Left lung (tissue), 10 donors: Measurements from ENCODE around the gene PSPN. TPM values are rescaled to one million over a fixed set of nuclear protein-coding genes. Genes with fewer than 3 reads are reported as not detected.
A peak's percentile ranks its signal among the peaks of the same experiment; 100 is the strongest.

ENCODE experiments used
- ATAC-seq: fragments of 200-7000 bp; cut with Tn5 transposase; one replicate; pipeline ENCODE4 v1.9.1; 2020; ENCODE audit warnings: moderate library complexity
- DNase-seq, 4 donors: peaks; one replicate each; pipeline ENCODE4 v3.0.0-alpha.2; 2013 to 2020
- H3K27ac ChIP-seq, 2 donors: fragments of 200-600 bp; sonication (generic) in 1 of 2; one replicate each; pipeline versions ENCODE4 v1.5.0 to v1.8.0; 2020 to 2021
- H3K27me3 ChIP-seq, 2 donors: fragments of 200-600 bp; sonication (generic) in 1 of 2; one replicate each; pipeline versions ENCODE4 v1.5.0 to v1.8.0; 2020 to 2021
- H3K36me3 ChIP-seq, 2 donors: fragments of 200-600 bp; sonication (generic) in 1 of 2; one replicate each; pipeline versions ENCODE4 v1.5.0 to v1.8.0; 2020 to 2021
- H3K4me1 ChIP-seq, 2 donors: fragments of 200-600 bp; one replicate each; pipeline ENCODE4 v1.8.0; 2021
- H3K4me3 ChIP-seq, 2 donors: fragments of 200-600 bp; sonication (generic) in 1 of 2; one replicate each; pipeline versions ENCODE4 v1.5.0 to v1.8.0; 2020 to 2021; ENCODE audit warnings: mild to moderate bottlenecking in 1 of 2
- H3K9me3 ChIP-seq, 2 donors: fragments of 200-600 bp; sonication (generic) in 1 of 2; one replicate each; pipeline versions ENCODE4 v1.5.0 to v1.8.0; 2020 to 2021
- CTCF ChIP-seq, 2 donors: fragments of 200-600 bp; sonication (generic) in 1 of 2; IDR thresholded peaks; one replicate each; pipeline versions ENCODE4 v1.5.0 to v1.8.0; 2021; ENCODE audit warnings: antibody characterized with exemption in 2 of 2
- intact Hi-C, 2 donors: fragments of 100-400 bp; cut with DNase I; formaldehyde crosslinking; loops; one replicate each; pipeline versions ENCODE4 v1.11.2 to v1.14.2; 2022
- polyA plus RNA-seq, 6 donors: library from polyadenylated mRNA; unstranded; fragments of 120-200 nt; gene quantifications; one replicate each; pipeline ENCODE4 v1.2.1, GENCODE V29; 2013; ENCODE audit not compliant: insufficient read length in 6 of 6
- total RNA-seq, 2 donors: library from RNA; stranded (reverse); fragmentation: NEBNext Ultra II Directional; extraction: Animal tissue kit (Norgen Biotek cat#: 25700); gene quantifications; one replicate each; pipeline ENCODE4 v1.2.1, GENCODE V29; 2021
- donor health status: DM: no; HTN: yes; CAD: no.
- donor health status: DM: no; HTN: no; CAD: no.

The PSPN gene
- total and polyA plus RNA-seq, 8 donors: 1.8 to 2.7 (median 2.3) TPM

- H3K4me3 ChIP-seq: peak overlapping the region; percentile 88 to 89
- DNase-seq (peak in 2 of 4 donors; percentile 48 to 77), ATAC-seq (no peak)
- no peak for TF ChIP-seq CTCF (IDR thresholded peaks at IDR 0.05)
- peak overlapping the region; percentile 55 to 59 for H3K27ac ChIP-seq
- H3K27me3 ChIP-seq: no peaks in the 10 kb centered on the region
- peaks cover 0 to 33% of the 10 kb centered on the region in 2 donors for H3K36me3 ChIP-seq
- H3K4me1 ChIP-seq: peaks cover 10 to 32% of the 10 kb centered on the region in 2 donors
- intact Hi-C loops: no loop called here
- H3K9me3 ChIP-seq: no peaks in the 10 kb centered on the region
These were observed 47.9 kb upstream of the PSPN start for GRCh38 chr19:6423499-6424194.

DNA sequence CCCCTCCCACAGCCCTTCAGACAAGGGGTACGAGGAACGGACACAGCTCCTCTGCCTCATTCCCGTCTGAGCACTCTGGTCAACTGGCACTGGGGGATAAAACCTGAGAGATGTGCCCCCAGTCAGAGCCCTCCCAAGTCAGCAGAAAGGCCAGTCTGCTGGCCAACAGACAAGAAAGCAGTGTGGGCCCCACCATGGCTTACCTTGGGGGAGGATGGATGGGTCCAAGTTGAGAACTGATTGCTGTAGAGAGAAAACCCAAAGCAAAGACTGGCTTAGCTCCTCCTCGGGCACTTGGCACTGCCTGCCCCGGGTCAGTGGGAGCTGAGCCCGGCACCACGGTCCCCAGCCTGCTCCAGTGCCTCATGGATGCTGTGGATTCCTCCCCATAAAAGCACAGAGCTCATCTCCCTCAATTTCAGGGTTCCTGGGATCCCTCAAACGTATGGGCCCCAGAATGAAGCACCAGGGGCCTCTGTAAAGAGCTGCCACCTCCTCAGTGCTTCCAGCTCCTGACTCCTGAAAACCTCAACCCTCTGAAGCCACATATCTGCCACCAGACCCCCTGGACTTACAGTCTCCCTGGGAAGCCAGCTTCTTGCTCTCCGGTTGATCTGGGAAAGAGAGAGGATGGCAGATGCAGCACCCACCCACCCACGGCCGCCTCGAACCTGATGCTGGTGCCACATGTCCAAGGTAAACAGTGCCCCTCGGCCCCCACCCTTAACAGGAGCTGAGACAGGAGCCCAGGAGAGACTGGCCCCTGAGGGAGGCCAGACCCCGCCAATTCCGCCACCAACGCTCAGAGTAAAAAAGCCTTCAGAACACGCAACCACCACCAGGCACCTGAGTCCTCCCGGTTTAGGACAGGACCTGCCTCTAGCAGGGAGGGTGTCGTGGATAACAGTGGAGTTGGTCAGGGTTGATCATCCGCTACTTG is 45.6 kb upstream of the PSPN start:
- Histone ChIP-seq H3K4me1 (peaks cover 10 to 32% of the 10 kb centered on the region in 2 donors), H3K27ac (no peak overlapping the region), H3K4me3 (no peak overlapping the region), H3K36me3 (peaks cover 0 to 56% of the 10 kb centered on the region in 2 donors), H3K9me3 (no peaks in the 10 kb centered on the region), H3K27me3 (no peaks in the 10 kb centered on the region)
- no peak for DNase-seq
- TF ChIP-seq CTCF (IDR thresholded peaks at IDR 0.05): no peak
- no peak for ATAC-seq
- intact Hi-C loops: no loop called here

DNA sequence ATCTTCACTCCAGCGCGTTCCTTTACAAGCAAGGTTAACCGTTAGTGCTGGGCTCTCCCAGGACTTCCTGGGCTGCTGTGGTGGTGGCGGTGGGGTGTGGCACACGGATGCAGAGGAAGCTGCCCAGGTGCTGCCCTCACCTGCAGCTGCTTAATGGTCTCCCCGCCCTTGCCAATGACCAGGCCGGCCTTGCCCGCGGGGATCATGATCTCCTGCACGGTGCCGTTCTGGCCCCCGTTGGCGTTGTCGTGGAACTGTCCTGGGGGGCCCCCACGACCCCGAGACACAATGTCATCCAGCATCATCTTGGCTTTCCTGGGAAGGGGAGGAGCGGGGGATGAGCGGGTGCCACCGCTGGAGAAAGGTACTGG is 42.8 kb upstream of the PSPN start:
- ATAC-seq (no peak), DNase-seq (no peak)
- Histone ChIP-seq H3K9me3 (no peaks in the 10 kb centered on the region), H3K36me3 (peaks cover 0 to 84% of the 10 kb centered on the region in 2 donors), H3K27ac (no peak overlapping the region), H3K4me1 (peaks cover 10 to 24% of the 10 kb centered on the region in 2 donors), H3K27me3 (no peaks in the 10 kb centered on the region), H3K4me3 (no peak overlapping the region)
- intact Hi-C loops: no loop called here
- no peak for TF ChIP-seq CTCF (IDR thresholded peaks at IDR 0.05)

DNA sequence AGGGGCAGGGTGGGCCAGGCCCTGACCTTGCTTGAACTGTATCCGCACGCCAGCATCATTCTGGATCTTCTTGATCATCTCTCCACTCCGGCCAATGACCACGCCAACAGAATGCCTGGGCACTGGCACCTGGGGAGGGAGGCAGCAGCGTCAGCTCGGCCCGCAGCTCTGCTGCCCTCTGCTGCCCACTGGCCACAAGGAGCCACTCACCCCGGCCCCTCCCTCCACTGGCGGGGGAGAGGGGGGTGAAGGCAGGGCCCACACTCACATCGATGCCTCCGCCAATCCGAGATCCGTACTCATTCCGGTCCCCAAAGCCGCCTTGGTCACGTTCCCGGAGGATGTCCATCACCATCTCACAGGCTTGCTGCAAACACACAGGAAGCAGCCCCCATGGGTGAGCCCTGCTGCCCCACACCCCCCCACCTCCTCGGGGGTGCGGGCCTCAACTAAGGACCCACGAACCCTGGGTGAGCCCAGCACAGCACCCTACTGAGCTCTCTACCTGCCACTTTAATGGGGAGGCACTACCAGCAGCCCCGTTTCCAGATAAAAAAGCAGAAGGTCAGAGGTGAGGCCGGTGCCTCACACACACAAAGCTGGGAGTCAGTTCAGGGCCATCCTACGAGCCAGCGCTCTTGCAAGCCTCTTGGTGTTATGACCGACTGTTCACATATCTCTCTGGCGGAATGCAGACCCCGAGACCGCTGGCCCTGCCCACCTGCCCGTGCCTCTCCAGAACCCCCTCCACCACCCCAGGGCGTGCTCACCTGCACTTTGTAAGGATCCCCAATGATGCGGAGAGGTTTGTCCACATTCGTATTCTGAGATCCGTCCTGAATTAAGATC is 42.2 kb upstream of the PSPN start:
- H3K27ac ChIP-seq: no peak overlapping the region
- ATAC-seq (peak; percentile 61), DNase-seq (peak in 1 of 4 donors; percentile 26)
- H3K9me3 ChIP-seq: no peaks in the 10 kb centered on the region
- H3K4me1 ChIP-seq: peaks cover 7 to 24% of the 10 kb centered on the region in 2 donors
- TF ChIP-seq CTCF (IDR thresholded peaks at IDR 0.05): no peak
- H3K36me3 ChIP-seq: peaks cover 0 to 88% of the 10 kb centered on the region in 2 donors
- no peak overlapping the region for H3K4me3 ChIP-seq
- H3K27me3 ChIP-seq: no peaks in the 10 kb centered on the region
- intact Hi-C loops: no loop called here
